Activated CD8-positive, alpha-beta T cell treated with anti-CD3 and anti-CD28 coated beads for 36 hours (primary cell): ENCODE data around the gene PPFIBP2. TPM values are rescaled to one million over a fixed set of nuclear protein-coding genes. Genes with fewer than 3 reads are reported as not detected.

Source experiments
- ATAC-seq: fragments of 200-7000 bp; cut with Tn5 transposase; one replicate; pipeline ENCODE4 v1.10.0; 2021; ENCODE audit warnings: mild to moderate bottlenecking, moderate library complexity
- CTCF ChIA-PET: fragments of 350-600 bp; sonication (Branson Sonifier 250); formaldehyde crosslinking; loops from one replicate; lab custom pipeline; 2021; ENCODE audit warnings: antibody characterized with exemption; lab: Charles Lee
- POLR2A ChIA-PET: fragments of 350-600 bp; sonication (Branson Sonifier 250); formaldehyde crosslinking; loops from one replicate; lab custom pipeline; 2021; ENCODE audit warnings: antibody characterized with exemption; lab: Charles Lee
- DNase-seq: peaks from one replicate; pipeline ENCODE4 v3.0.0-alpha.2; 2020
- H3K27ac Mint-ChIP-seq: one replicate; pipeline ENCODE4 v1.8.0; 2021; ENCODE audit warnings: mild to moderate bottlenecking, mixed read lengths
- H3K27me3 Mint-ChIP-seq: one replicate; pipeline ENCODE4 v1.8.0; 2021; ENCODE audit warnings: mixed read lengths
- H3K36me3 Mint-ChIP-seq: one replicate; pipeline ENCODE4 v1.8.0; 2021; ENCODE audit warnings: low read depth, mixed read lengths
- H3K4me1 Mint-ChIP-seq: one replicate; pipeline ENCODE4 v1.8.0; 2021; ENCODE audit warnings: low read depth, mixed read lengths
- H3K4me3 Mint-ChIP-seq: one replicate; pipeline ENCODE4 v1.8.0; 2021; ENCODE audit warnings: mild to moderate bottlenecking, moderate library complexity, mixed read lengths
- H3K9me3 Mint-ChIP-seq: one replicate; pipeline ENCODE4 v1.8.0; 2021; ENCODE audit warnings: mixed read lengths
- CTCF ChIP-seq: fragments of 200-600 bp; IDR thresholded peaks from one replicate; pipeline ENCODE4 v1.8.0; 2022; ENCODE audit warnings: antibody characterized with exemption, mild to moderate bottlenecking
- intact Hi-C: fragments of 100-400 bp; cut with micrococcal nuclease; formaldehyde crosslinking; loops from one replicate; pipeline ENCODE4 v1.10.0; 2022
- total RNA-seq, 2 experiments: library from RNA; stranded (reverse); gene quantifications; one replicate each; pipeline ENCODE4 v1.2.3, GENCODE V29; 2021

Gene PPFIBP2
- total RNA-seq, 2 experiments from 2014 or later, result 13.3 to 14.2 TPM

GRCh38 chr11:7486098-7486780 lies 27.6 kb upstream of the PPFIBP2 start:
- no peaks in the 10 kb centered on the region for H3K9me3 Mint-ChIP-seq
- H3K27ac Mint-ChIP-seq, result no peak overlapping the region
- TF ChIP-seq CTCF, result no peak
- no peak overlapping the region for H3K4me3 Mint-ChIP-seq
- no peaks in the 10 kb centered on the region for H3K4me1 Mint-ChIP-seq
- DNase-seq, result no peak
- no peaks in the 10 kb centered on the region for H3K27me3 Mint-ChIP-seq
- CTCF ChIA-PET, result interaction anchor here (0.9 to 1.6 kb wide), 4 partner anchors 15 to 757 kb away, joined by 3 to 4 read pairs (median 3); partner anchors contain the start of gene PPFIBP2
- POLR2A ChIA-PET, result no interaction called here
- intact Hi-C loops, result no loop called here
- ATAC-seq, result no peak
- no peaks in the 10 kb centered on the region for H3K36me3 Mint-ChIP-seq

DNA sequence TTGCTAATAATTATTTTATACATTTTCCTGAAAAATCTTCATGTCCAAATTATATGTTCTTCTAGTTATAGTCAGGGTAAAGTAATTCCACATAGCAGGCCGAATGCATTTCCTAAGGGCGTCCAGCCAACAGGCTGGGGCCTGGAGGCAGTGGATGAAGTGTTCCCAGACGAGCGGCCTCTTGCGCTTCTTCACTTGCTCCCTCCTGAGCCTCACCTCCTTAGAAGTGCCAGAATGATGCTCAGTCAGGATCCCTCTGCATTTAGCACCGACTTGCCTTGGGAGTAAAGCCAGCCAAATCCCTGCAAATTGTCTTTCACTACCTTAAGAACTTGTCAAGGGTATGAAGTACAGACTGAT lies 27.0 kb upstream of the PPFIBP2 start:
- Mint-ChIP-seq H3K4me1 (no peaks in the 10 kb centered on the region), H3K27ac (no peak overlapping the region), H3K9me3 (no peaks in the 10 kb centered on the region), H3K36me3 (no peaks in the 10 kb centered on the region), H3K27me3 (no peaks in the 10 kb centered on the region), H3K4me3 (no peak overlapping the region)
- no peak for ATAC-seq
- intact Hi-C loops, result no loop called here
- DNase-seq, result no peak
- ChIA-PET CTCF (interaction anchor here (1.0 to 1.6 kb wide), 2 partner anchors 26 to 757 kb away, joined by 3 to 4 read pairs; partner anchors contain the start of gene PPFIBP2), POLR2A (no interaction called here)
- no peak for TF ChIP-seq CTCF

DNA sequence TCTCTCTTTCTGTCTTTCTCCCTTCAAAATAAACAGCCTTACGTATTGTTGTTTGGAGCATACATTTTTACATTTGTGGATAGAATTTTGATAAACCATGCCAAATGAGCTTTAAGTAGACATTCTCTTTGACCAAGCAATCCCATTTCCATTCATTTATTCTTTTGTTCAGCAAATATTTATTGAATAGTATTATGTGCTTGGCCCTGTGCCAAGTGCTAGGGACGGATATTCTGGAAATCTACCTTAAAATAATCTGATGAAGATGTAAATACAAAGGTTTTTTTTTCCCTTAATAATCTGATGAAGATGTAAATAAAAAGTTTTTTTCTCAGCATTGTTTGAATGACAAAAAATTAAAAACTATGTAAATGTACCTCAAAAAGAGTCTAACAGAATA lies 26.4 kb upstream of the PPFIBP2 start:
- TF ChIP-seq CTCF, result no peak
- intact Hi-C loops, result no loop called here

GRCh38 chr11:7488681-7489080 lies 25.1 kb upstream of the PPFIBP2 start:
- no peak for TF ChIP-seq CTCF
- Mint-ChIP-seq H3K27ac (no peak overlapping the region), H3K4me1 (peaks cover 2% of the 10 kb centered on the region), H3K27me3 (no peaks in the 10 kb centered on the region), H3K36me3 (no peaks in the 10 kb centered on the region), H3K4me3 (no peak overlapping the region), H3K9me3 (no peaks in the 10 kb centered on the region)
- no peak for DNase-seq
- ChIA-PET CTCF (no interaction called here), POLR2A (no interaction called here)
- intact Hi-C loops, result no loop called here
- no peak for ATAC-seq

More for the DNA sequence above, 26.4 kb upstream of the PPFIBP2 start:
- H3K27me3 Mint-ChIP-seq, result no peaks in the 10 kb centered on the region
- CTCF ChIA-PET, result interaction anchor here (0.8 kb wide), 1 partner anchor 898 kb away, joined by 3 read pairs; no protein-coding TSS in a partner anchor
- H3K27ac Mint-ChIP-seq, result no peak overlapping the region
- POLR2A ChIA-PET, result no interaction called here
- peaks cover 2% of the 10 kb centered on the region for H3K4me1 Mint-ChIP-seq
- H3K36me3 Mint-ChIP-seq, result no peaks in the 10 kb centered on the region
- no peak for ATAC-seq
- H3K4me3 Mint-ChIP-seq, result no peak overlapping the region
- no peak for DNase-seq
- H3K9me3 Mint-ChIP-seq, result no peaks in the 10 kb centered on the region

- ATAC-seq (no peak), DNase-seq (no peak)
- Mint-ChIP-seq H3K36me3 (no peaks in the 10 kb centered on the region), H3K27ac (no peak overlapping the region), H3K9me3 (no peaks in the 10 kb centered on the region), H3K27me3 (no peaks in the 10 kb centered on the region), H3K4me3 (no peak overlapping the region), H3K4me1 (peaks cover 2% of the 10 kb centered on the region)
- TF ChIP-seq CTCF, result no peak
- ChIA-PET CTCF (interaction anchor here (1.5 kb wide), 1 partner anchor 24 kb away, joined by 5 read pairs; the partner anchor contains the start of gene PPFIBP2), POLR2A (no interaction called here)
- intact Hi-C loops, result no loop called here
Measured at GRCh38 chr11:7489376-7489775, 24.4 kb upstream of the PPFIBP2 start.
